Pancreas (tissue), 10 donors: ENCODE data around the gene FADS6. TPM values are rescaled to one million over a fixed set of nuclear protein-coding genes. Genes with fewer than 3 reads are reported as not detected.

ENCODE experiments used
- ATAC-seq, 4 donors: fragments of 200-7000 bp; cut with Tn5 transposase; one replicate each; pipeline versions ENCODE4 v1.8.0 to v1.9.1; 2020; ENCODE audit warnings: mild to moderate bottlenecking in 4 of 4, moderate library complexity in 4 of 4
- DNase-seq, 6 donors: peaks; one replicate each; pipeline ENCODE4 v3.0.0-alpha.2; 2020
- FAIRE-seq: peaks from 2 replicates; lab custom pipeline; 2012; peaks lifted over from hg19 to GRCh38; lab: Jason Lieb, UNC
- H3K27ac ChIP-seq, 4 donors: fragments of 200-600 bp; sonication (generic); 1 replicate in 3 of 4; 2 replicates in 1 of 4; pipeline versions ENCODE4 v1.5.0 to v1.8.0; 2020
- H3K27me3 ChIP-seq, 4 donors: fragments of 200-600 bp; one replicate each; pipeline ENCODE4 v1.8.0; 2021
- H3K36me3 ChIP-seq, 3 donors: fragments of 200-600 bp; sonication (generic) in 1 of 3; one replicate each; pipeline versions ENCODE4 v1.5.0 to v1.8.0; 2020 to 2021
- H3K4me1 ChIP-seq, 3 donors: fragments of 200-600 bp; one replicate each; pipeline ENCODE4 v1.8.0; 2021
- H3K4me3 ChIP-seq, 4 donors: fragments of 200-600 bp; sonication (generic) in 2 of 4; one replicate each; pipeline versions ENCODE4 v1.5.0 to v1.8.0; 2020 to 2021
- H3K9me3 ChIP-seq, 4 donors: fragments of 200-600 bp; one replicate each; pipeline ENCODE4 v1.8.0; 2021
- WGBS, 2 donors: extraction: QIAGEN DNeasy Blood & Tissue Kit; methylation state at CpG; one replicate each; pipeline ENCODE4 v1.1.7; 2013; 5-methylcytosine and 5-hydroxymethylcytosine counted together
- intact Hi-C, 3 donors: fragments of 100-400 bp; cut with DNase I; formaldehyde crosslinking; loops; one replicate each; pipeline versions ENCODE4 v1.11.1 to v1.14.2; 2022
- polyA plus RNA-seq, 2 donors: library from polyadenylated mRNA; stranded (reverse); fragments of 200-250 nt; gene quantifications; one replicate each; pipeline ENCODE4 v1.2.3, GENCODE V29; 2013
- total RNA-seq, 6 donors: library from RNA; stranded (reverse); fragmentation: NEBNext Ultra II Directional in 4 of 6; extraction: Animal tissue kit (Norgen Biotek cat#: 25700) in 4 of 6; gene quantifications; one replicate each; pipeline versions ENCODE4 v1.2.1 to v1.2.4, GENCODE V29; 2021 to 2023
- TF ChIP-seq, protein P1 (sequence below), 4 donors: fragments of 200-600 bp; sonication (generic) in 3 of 4; IDR thresholded peaks; one replicate each; pipeline versions ENCODE4 v1.5.0 to v1.8.0; 2021; ENCODE audit warnings: antibody characterized with exemption in 4 of 4
- donor health status: healthy with polysubstance abuse.
- donor health status: DM: no; HTN: no; CAD: no; lungs with moderate emphysema.
- donor health status: DM: no; HTN: no; CAD: no.
- donor health status: control.
- donor health status: control.
- donor health status: Bipolar disorder and iron deficiency.
- donor health status: DM: yes; HTN: yes; CAD: no.
- donor health status: DM: no; HTN: no; CAD: no.
- donor health status: DM: no; HTN: no; CAD: no.
- donor health status: DM: yes; HTN: yes; CAD: no.

The FADS6 gene
- total and polyA plus RNA-seq, 8 donors, result 0.07 to 0.16 TPM; not detected in 6

DNA sequence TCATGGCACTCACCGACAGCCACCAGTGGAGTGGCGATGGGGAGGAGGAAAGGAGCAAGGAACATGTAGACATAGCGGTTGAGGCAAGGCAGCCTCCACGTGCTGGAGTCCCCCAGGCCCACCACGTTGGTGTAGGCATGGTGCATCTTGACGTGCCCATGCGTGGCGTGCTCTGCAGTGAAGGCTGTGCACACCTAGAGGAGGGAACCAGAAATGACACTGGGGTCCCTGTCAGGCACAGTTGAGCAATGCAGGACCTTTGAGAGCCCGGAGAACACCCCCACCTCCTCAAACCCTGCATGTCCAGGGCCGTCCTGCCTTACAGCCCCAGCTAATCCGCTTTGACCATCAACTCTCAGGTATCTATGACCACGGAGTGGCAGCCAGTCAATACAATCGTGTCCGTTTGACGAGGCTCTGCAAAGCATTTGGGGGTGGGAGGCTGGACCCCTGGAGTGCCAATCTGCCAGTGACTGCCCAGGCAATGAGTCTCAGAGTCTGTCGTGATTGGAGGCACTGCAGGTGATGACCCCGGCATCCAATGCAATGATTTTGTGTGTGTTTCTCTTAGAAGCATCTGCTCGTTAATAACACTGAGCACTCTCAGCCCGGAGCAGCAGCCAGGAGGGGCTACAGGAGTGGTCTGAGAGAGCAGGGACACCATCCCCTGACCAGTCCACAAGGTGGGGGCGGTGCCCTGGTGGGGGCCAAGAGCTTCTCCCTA, 10.8 kb downstream of the FADS6 start:
- WGBS, 2 donors, result 56 to 72% methylated on average over 20 of the region's 20 CpGs
- Histone ChIP-seq H3K27ac (no peak overlapping the region), H3K9me3 (no peaks in the 10 kb centered on the region), H3K4me1 (peaks cover 0 to 4% (median 2%) of the 10 kb centered on the region in 3 donors), H3K27me3 (no peaks in the 10 kb centered on the region), H3K36me3 (no peaks in the 10 kb centered on the region), H3K4me3 (no peak overlapping the region)
- TF ChIP-seq, protein P1, sequence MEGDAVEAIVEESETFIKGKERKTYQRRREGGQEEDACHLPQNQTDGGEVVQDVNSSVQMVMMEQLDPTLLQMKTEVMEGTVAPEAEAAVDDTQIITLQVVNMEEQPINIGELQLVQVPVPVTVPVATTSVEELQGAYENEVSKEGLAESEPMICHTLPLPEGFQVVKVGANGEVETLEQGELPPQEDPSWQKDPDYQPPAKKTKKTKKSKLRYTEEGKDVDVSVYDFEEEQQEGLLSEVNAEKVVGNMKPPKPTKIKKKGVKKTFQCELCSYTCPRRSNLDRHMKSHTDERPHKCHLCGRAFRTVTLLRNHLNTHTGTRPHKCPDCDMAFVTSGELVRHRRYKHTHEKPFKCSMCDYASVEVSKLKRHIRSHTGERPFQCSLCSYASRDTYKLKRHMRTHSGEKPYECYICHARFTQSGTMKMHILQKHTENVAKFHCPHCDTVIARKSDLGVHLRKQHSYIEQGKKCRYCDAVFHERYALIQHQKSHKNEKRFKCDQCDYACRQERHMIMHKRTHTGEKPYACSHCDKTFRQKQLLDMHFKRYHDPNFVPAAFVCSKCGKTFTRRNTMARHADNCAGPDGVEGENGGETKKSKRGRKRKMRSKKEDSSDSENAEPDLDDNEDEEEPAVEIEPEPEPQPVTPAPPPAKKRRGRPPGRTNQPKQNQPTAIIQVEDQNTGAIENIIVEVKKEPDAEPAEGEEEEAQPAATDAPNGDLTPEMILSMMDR (IDR thresholded peaks at IDR 0.05), result no peak
- DNase-seq, result peak in 1 of 6 donors; percentile 43
- intact Hi-C loops, result no loop called here
- ATAC-seq, result no peak
- no peak for FAIRE-seq

DNA sequence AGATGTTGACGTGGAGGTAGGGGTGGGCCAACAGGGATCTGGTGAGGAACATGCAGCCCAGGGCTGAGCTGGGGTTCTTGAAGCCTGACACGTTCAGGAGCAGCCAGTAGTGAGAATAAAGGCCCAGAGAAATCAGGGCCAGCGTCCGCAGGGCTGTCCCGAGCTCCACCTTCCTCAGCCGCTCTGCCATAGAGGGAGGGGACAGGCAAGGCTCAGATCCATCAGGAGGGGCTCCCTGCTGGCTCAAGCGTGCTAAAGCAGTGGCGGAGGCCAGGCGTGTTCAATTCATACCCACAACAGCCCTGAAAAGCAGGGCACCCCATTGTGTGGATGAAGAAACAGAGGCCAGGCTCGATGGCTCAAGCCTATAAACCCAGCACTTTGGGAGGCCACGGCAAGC, 12.4 kb downstream of the FADS6 start:
- TF ChIP-seq, protein P1 (IDR thresholded peaks at IDR 0.05), result no peak
- ATAC-seq (no peak), DNase-seq (no peak), FAIRE-seq (no peak)
- peaks cover 0 to 9% (median 6%) of the 10 kb centered on the region in 3 donors for H3K4me1 ChIP-seq
- H3K36me3 ChIP-seq, result no peaks in the 10 kb centered on the region
- no peak overlapping the region for H3K4me3 ChIP-seq
- intact Hi-C loops, result no loop called here
- H3K27ac ChIP-seq, result no peak overlapping the region
- WGBS, 2 donors, result 70 to 78% methylated on average over 11 of the region's 11 CpGs
- no peaks in the 10 kb centered on the region for H3K9me3 ChIP-seq
- H3K27me3 ChIP-seq, result no peaks in the 10 kb centered on the region

DNA sequence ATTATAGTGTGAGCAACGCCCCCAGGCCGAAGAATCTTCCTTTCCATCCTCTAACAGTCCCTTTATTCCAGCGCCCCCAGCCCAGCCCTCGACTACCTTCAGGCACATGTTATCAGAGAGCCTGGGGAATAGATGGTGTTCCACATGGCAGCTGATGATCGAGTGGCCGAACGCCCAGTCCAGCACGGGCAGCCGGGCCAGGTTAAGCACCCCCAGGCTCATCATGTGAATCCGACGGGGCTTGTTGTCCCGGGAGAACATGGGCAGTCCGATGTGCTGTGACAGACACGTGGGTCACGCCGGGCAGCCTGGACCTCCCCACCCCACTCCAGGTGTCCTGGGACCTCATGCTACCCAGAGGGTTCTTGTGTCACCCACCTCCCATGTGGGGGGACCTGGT, 14.1 kb downstream of the FADS6 start:
- no peak for FAIRE-seq
- DNase-seq, result peak in 1 of 6 donors; percentile 14
- 81 to 87% methylated on average over 16 of the region's 16 CpGs for WGBS, 2 donors

DNA sequence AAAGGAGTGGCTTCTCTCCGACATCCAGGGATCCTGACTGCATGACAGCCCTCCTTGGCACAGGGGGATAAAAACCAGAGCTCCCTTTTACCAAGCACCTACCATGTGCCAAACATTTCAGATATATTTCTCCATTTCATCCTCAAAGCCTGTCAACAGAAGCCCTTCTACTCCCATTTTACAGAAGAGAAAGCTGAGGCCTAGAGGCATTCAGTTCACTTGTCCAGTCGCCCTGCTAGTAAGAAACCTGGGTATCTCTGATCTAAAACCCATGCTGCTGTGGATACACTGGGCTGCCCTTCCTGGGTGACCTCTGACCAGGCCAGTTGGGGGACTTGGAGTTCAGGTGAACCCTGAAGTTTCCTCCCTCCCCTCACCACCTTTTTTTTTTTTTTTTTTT, 14.8 kb downstream of the FADS6 start:
- H3K36me3 ChIP-seq, result no peaks in the 10 kb centered on the region
- no peak for ATAC-seq
- peaks cover 6 to 26% (median 13%) of the 10 kb centered on the region in 3 donors for H3K4me1 ChIP-seq
- DNase-seq, result no peak
- no peaks in the 10 kb centered on the region for H3K27me3 ChIP-seq
- intact Hi-C loops, result no loop called here
- no peak for FAIRE-seq
- H3K9me3 ChIP-seq, result no peaks in the 10 kb centered on the region
- H3K27ac ChIP-seq, result no peak overlapping the region
- no peak overlapping the region for H3K4me3 ChIP-seq
- 77 to 89% methylated on average over 2 of the region's 2 CpGs for WGBS, 2 donors
- TF ChIP-seq, protein P1 (IDR thresholded peaks at IDR 0.05), result no peak

More for the DNA sequence above, 14.1 kb downstream of the FADS6 start:
- Histone ChIP-seq H3K4me1 (peaks cover 6 to 19% (median 6%) of the 10 kb centered on the region in 3 donors), H3K27me3 (no peaks in the 10 kb centered on the region), H3K36me3 (no peaks in the 10 kb centered on the region), H3K4me3 (no peak overlapping the region), H3K27ac (no peak overlapping the region), H3K9me3 (no peaks in the 10 kb centered on the region)
- intact Hi-C loops, result no loop called here
- ATAC-seq, result no peak
- TF ChIP-seq, protein P1 (IDR thresholded peaks at IDR 0.05), result no peak
